SK-N-SH treated with all-trans-retinoic acid at 6 μM for 48 hours (cell line): ENCODE measurements around the gene PTPRT.

Experiments
- ATAC-seq: fragments of 200-7000 bp; cut with Tn5 transposase; 3 replicates; pipeline ENCODE4 v1.9.1; 2020; ENCODE audit warnings: mild to moderate bottlenecking, moderate library complexity
- ARNTL ChIP-seq: fragments of 450-650 bp; formaldehyde crosslinking; IDR thresholded peaks from 2 replicates; pipeline ENCODE4 v1.5.0; 2020; ENCODE audit warnings: low read depth, mild to moderate bottlenecking, moderate library complexity, borderline replicate concordance
- BACH2 ChIP-seq: fragments of 250-450 bp; sonication (Bioruptor Pico); IDR thresholded peaks from 2 replicates; pipeline ENCODE4 v1.9.0; 2021; ENCODE audit warnings: mild to moderate bottlenecking, borderline replicate concordance
- CSDC2 ChIP-seq: fragments of 250-450 bp; sonication (Bioruptor Pico); IDR thresholded peaks from 2 replicates; pipeline ENCODE4 v1.5.0; 2020; ENCODE audit warnings: mild to moderate bottlenecking, moderate library complexity
- ESRRG ChIP-seq: fragments of 250-450 bp; sonication (Bioruptor Pico); IDR thresholded peaks from 2 replicates; pipeline ENCODE4 v1.6.1; 2021; ENCODE audit warnings: mild to moderate bottlenecking
- GLIS3 ChIP-seq: fragments of 250-450 bp; sonication (Bioruptor Pico); IDR thresholded peaks from 2 replicates; pipeline ENCODE4 v1.5.0; 2020; ENCODE audit warnings: mild to moderate bottlenecking, moderate library complexity
- ISL1 ChIP-seq: fragments of 250-450 bp; sonication (Bioruptor Pico); IDR thresholded peaks from 2 replicates; pipeline ENCODE4 v2.1.2; 2022; ENCODE audit warnings: mild to moderate bottlenecking, moderate library complexity
- OSR1 ChIP-seq: fragments of 250-450 bp; sonication (Bioruptor Pico); IDR thresholded peaks from 2 replicates; pipeline ENCODE4 v1.8.0; 2022; ENCODE audit warnings: moderate library complexity, mild to moderate bottlenecking, inconsistent platforms
- PPARA ChIP-seq: fragments of 250-450 bp; sonication (Bioruptor Pico); IDR thresholded peaks from 2 replicates; pipeline ENCODE4 v1.5.0; 2020; ENCODE audit warnings: mild to moderate bottlenecking, borderline replicate concordance
- SNAI2 ChIP-seq: fragments of 250-450 bp; sonication (Bioruptor Pico); IDR thresholded peaks from 2 replicates; pipeline ENCODE4 v1.5.0; 2020; ENCODE audit warnings: mild to moderate bottlenecking, moderate library complexity
- TOX ChIP-seq: fragments of 250-450 bp; sonication (Bioruptor Pico); IDR thresholded peaks from 2 replicates; pipeline ENCODE4 v1.8.0; 2021; ENCODE audit warnings: mild to moderate bottlenecking, moderate library complexity, borderline replicate concordance
- ZFP3 ChIP-seq: fragments of 250-450 bp; sonication (Bioruptor Pico); IDR thresholded peaks from 2 replicates; pipeline ENCODE4 v1.5.0; 2020; ENCODE audit warnings: mild to moderate bottlenecking, moderate library complexity
- ZNF565 ChIP-seq: fragments of 450-650 bp; formaldehyde crosslinking; conservative IDR thresholded peaks from 2 replicates; pipeline ENCODE4 v1.5.0; 2020; ENCODE audit warnings: low read depth, mild to moderate bottlenecking, moderate library complexity
- ZNF70 ChIP-seq: fragments of 450-650 bp; formaldehyde crosslinking; IDR thresholded peaks from 2 replicates; pipeline ENCODE4 v1.5.0; 2020; ENCODE audit warnings: mild to moderate bottlenecking, moderate library complexity
- ZNF8 ChIP-seq: fragments of 450-650 bp; formaldehyde crosslinking; IDR thresholded peaks from 2 replicates; pipeline ENCODE4 v1.5.0; 2020; ENCODE audit warnings: mild to moderate bottlenecking, moderate library complexity
- TF ChIP-seq, protein P1 (sequence below): fragments of 250-450 bp; sonication (Bioruptor Pico); IDR thresholded peaks from 2 replicates; pipeline ENCODE4 v1.8.0; 2021; ENCODE audit warnings: low read depth, mild to moderate bottlenecking, moderate library complexity, borderline replicate concordance
- TF ChIP-seq, protein P2 (sequence below): fragments of 250-450 bp; sonication (Bioruptor Pico); IDR thresholded peaks from 2 replicates; pipeline ENCODE4 v1.5.0; 2020; ENCODE audit warnings: mild to moderate bottlenecking, moderate library complexity
- TF ChIP-seq, protein P3 (sequence below): fragments of 250-450 bp; sonication (Bioruptor Pico); IDR thresholded peaks from 2 replicates; pipeline ENCODE4 v1.8.0; 2020; ENCODE audit warnings: mild to moderate bottlenecking, moderate library complexity, borderline replicate concordance

Gene PTPRT

DNA sequence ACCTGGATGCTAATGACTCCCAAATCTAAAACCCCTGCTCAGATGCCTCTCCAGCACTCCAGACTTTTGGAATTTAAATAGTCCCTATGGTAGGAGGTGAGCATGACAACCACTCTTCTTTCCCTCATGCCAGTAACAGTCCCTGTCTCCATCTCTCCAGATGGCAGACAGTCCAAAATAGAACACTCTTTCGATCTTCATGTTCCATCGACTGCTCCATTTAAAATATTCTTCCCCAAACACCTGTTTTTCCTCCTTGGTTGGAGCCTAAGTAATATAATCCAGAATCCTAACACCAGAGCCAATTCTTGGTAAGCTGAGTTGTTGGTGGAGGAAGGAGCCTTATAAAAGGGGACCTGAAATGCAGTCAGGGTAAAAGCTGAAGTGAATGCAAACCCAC is 848.1 kb downstream of the PTPRT start:
- TF ChIP-seq TOX (CRISPR knock-in tag) (no peak), CSDC2 (CRISPR knock-in tag) (no peak), GLIS3 (CRISPR knock-in tag) (no peak), BACH2 (CRISPR knock-in tag) (no peak), ZNF565 (CRISPR knock-in tag) (no peak), ESRRG (CRISPR knock-in tag) (no peak), ISL1 (no peak), OSR1 (no peak), ZNF8 (no peak), ZNF70 (no peak), PPARA (no peak)
- TF ChIP-seq, all 23 proteins: peak for 0
- ATAC-seq = no peak

DNA sequence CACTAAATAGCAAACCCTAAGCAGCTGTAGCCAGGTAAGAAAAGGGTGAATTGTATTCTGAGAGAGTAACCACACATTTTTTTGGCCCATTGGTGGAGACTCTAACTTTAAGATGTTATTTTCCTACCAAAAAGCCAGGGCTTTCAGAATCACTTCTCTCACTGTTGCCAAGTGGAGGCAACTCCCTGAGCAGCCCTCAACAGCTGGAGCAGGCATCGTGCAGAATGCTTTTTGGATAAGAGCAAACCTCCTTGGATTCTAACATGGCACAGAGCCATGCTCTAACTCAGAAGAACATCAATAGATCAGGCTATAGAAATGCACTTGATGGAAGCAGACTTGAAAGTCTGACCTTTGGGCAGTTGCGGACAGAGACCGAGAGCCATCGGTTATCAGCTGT is 849.3 kb downstream of the PTPRT start:
- ATAC-seq = no peak
- TF ChIP-seq BACH2 (CRISPR knock-in tag) = no peak

DNA sequence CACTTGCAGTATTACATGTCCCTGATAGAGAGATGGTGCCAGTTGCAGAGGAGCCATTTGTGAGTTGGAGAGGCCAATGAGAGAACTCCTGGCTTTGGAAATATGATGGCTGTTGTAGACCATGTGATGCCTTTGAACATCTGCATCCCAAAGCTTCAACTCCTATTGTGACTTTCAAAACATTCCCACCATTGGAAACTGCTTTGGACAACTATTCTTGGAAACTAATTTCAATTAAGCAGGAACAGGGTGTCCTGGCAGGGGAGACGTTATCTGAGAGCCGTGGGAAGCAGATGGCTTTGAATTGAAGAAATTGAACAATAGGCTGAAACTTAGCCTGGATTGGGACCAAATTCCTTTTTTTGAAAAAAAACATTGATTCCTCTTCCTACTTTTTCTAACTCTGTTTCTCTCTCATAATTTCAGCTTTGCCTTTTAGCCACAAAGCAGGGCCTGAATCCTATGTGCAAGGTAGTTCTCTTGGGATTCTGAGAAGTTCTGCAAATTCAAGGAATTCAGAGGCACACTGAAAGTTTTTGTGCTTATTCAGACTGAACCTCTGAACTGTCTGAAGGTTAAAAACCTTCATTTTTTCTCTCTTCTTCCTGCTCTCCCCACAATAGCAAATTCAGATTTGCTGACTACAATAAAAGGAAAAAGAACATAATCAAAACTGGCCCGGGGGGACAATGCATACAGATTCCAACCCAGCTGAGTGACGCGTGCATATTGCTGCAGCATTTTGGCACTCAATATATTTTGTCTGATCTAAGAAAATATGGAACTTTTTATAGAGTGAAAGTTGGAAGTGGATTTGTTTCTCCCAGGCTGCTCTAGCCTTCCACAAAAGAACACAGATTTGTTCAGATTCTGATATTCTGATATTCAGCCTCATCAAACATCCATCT is 851.2 kb downstream of the PTPRT start:
- ATAC-seq = no peak
- TF ChIP-seq OSR1 (no peak), BACH2 (CRISPR knock-in tag) (no peak), ISL1 (no peak), SNAI2 (CRISPR knock-in tag) (no peak), ZNF70 (no peak)
- TF ChIP-seq, protein P1, sequence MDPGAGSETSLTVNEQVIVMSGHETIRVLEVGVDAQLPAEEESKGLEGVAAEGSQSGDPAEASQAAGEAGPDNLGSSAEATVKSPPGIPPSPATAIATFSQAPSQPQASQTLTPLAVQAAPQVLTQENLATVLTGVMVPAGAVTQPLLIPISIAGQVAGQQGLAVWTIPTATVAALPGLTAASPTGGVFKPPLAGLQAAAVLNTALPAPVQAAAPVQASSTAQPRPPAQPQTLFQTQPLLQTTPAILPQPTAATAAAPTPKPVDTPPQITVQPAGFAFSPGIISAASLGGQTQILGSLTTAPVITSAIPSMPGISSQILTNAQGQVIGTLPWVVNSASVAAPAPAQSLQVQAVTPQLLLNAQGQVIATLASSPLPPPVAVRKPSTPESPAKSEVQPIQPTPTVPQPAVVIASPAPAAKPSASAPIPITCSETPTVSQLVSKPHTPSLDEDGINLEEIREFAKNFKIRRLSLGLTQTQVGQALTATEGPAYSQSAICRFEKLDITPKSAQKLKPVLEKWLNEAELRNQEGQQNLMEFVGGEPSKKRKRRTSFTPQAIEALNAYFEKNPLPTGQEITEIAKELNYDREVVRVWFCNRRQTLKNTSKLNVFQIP (CRISPR knock-in tag) = no peak

DNA sequence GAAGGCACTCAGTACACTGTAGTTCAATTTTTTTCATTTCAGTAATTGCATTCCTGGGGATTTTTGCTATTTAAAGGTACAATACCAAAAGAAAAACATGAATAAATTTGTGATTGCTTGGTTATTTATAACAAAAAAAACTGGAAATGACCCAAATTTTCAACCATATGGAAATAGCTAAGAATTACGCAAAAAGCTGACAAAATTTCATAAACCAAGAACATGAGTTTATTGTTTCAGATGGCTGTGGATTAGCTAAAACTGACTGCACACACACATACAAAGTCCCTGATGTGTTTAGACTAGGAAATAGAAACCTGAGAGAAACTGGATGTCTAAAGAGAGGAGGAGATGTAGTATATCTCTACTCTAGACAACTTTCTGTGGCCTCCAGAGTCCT is 853.1 kb downstream of the PTPRT start:
- TF ChIP-seq ISL1 = no peak
- TF ChIP-seq GLIS3 (CRISPR knock-in tag) = no peak
- TF ChIP-seq, protein P1 (CRISPR knock-in tag) = no peak
- TF ChIP-seq, protein P2, sequence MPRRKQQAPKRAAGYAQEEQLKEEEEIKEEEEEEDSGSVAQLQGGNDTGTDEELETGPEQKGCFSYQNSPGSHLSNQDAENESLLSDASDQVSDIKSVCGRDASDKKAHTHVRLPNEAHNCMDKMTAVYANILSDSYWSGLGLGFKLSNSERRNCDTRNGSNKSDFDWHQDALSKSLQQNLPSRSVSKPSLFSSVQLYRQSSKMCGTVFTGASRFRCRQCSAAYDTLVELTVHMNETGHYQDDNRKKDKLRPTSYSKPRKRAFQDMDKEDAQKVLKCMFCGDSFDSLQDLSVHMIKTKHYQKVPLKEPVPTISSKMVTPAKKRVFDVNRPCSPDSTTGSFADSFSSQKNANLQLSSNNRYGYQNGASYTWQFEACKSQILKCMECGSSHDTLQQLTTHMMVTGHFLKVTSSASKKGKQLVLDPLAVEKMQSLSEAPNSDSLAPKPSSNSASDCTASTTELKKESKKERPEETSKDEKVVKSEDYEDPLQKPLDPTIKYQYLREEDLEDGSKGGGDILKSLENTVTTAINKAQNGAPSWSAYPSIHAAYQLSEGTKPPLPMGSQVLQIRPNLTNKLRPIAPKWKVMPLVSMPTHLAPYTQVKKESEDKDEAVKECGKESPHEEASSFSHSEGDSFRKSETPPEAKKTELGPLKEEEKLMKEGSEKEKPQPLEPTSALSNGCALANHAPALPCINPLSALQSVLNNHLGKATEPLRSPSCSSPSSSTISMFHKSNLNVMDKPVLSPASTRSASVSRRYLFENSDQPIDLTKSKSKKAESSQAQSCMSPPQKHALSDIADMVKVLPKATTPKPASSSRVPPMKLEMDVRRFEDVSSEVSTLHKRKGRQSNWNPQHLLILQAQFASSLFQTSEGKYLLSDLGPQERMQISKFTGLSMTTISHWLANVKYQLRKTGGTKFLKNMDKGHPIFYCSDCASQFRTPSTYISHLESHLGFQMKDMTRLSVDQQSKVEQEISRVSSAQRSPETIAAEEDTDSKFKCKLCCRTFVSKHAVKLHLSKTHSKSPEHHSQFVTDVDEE (CRISPR knock-in tag) = no peak
- TF ChIP-seq ZFP3 (CRISPR knock-in tag) = no peak
- TF ChIP-seq ARNTL (CRISPR knock-in tag) = no peak
- no peak for TF ChIP-seq SNAI2 (CRISPR knock-in tag)
- no peak for ATAC-seq

DNA sequence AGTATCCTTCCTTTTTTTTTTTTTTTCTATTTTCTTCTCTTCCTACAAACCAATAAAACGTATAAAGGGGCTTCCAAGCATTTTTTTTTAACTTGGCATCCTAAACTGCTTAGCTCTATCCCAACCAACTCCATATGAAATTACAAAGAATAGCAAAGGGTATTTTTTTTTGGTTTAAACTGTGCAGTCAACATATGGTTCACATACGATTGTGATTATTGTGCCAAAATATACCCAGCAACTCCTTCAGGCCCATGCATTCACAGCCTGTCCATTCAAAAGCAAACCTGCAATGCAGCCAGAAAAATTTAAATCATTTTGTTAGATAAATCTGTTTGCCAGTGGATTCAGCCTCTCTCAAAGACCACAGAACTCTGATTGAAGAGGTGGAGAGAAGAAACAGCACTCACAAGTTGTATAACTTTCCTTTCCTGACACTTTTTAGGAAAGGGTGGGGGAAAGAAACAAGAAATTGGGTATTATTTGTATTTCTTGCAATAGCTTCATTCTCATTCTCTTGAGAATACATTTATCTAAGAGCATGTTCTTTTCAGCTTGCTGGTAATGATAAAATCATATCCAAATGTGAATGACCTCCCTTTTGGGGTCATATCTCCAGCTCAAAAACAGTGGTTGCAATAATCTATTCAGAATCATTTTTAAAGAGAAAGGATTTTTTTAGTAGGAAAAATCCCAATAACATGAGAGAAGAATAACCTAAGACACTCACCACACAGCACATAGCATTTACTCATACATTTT is 870.3 kb downstream of the PTPRT start:
- no peak for TF ChIP-seq ISL1
- ATAC-seq = no peak

DNA sequence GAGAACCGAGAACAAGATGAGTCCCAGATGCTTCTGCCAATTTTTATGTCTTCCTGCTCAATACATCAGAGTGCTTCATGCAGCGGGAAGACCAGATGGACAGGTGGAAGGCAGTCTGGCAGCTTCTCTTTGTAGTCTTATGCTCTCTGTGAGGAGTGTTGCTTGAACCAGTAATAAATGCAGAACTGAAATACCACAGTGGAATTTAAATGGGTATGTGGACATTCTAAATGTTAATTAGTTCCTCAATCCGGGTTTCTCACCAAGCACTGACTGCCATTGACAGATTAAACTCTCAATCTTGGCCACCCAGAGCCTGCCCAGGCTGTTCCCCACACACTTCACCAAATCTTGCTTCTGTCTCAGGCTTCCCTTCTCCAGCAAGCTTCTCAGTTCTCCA is 876.0 kb downstream of the PTPRT start:
- ATAC-seq = no peak
- TF ChIP-seq TOX (CRISPR knock-in tag) (no peak), ISL1 (no peak), ZNF70 (no peak)
- TF ChIP-seq, protein P3, sequence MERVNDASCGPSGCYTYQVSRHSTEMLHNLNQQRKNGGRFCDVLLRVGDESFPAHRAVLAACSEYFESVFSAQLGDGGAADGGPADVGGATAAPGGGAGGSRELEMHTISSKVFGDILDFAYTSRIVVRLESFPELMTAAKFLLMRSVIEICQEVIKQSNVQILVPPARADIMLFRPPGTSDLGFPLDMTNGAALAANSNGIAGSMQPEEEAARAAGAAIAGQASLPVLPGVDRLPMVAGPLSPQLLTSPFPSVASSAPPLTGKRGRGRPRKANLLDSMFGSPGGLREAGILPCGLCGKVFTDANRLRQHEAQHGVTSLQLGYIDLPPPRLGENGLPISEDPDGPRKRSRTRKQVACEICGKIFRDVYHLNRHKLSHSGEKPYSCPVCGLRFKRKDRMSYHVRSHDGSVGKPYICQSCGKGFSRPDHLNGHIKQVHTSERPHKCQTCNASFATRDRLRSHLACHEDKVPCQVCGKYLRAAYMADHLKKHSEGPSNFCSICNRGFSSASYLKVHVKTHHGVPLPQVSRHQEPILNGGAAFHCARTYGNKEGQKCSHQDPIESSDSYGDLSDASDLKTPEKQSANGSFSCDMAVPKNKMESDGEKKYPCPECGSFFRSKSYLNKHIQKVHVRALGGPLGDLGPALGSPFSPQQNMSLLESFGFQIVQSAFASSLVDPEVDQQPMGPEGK (CRISPR knock-in tag) = no peak
- TF ChIP-seq, protein P1 (CRISPR knock-in tag) = no peak
- TF ChIP-seq, protein P2 (CRISPR knock-in tag) = no peak
